Inferior parietal cortex (tissue), 1 donor: ENCODE results near the gene TEAD1.
"Not testable (repeated sequence)": the region's sequence is repeated elsewhere in the genome, so short reads cannot be mapped to it uniquely, and the experiment has no call there.

Experiments
- DNase-seq: peaks from one replicate; pipeline ENCODE4 v3.0.0-alpha.2; 2016; ENCODE audit errors: extremely low spot score

The TEAD1 gene

GRCh38 chr11:12737024-12737423 is 62.8 kb downstream of the TEAD1 start:
- DNase-seq = no peak

GRCh38 chr11:12741671-12742216 is 67.5 kb downstream of the TEAD1 start:
- DNase-seq = no peak

GRCh38 chr11:12743834-12744449 is 69.7 kb downstream of the TEAD1 start:
- DNase-seq = no peak

GRCh38 chr11:12744826-12745502 is 70.7 kb downstream of the TEAD1 start:
- DNase-seq = no peak

GRCh38 chr11:12745787-12746186 is 71.6 kb downstream of the TEAD1 start:
- DNase-seq = no peak

- no peak for DNase-seq
Measured at GRCh38 chr11:12746593-12747097, 72.4 kb downstream of the TEAD1 start.

GRCh38 chr11:12748561-12748960 is 74.3 kb downstream of the TEAD1 start:
- no peak for DNase-seq

GRCh38 chr11:12749442-12749841 is 75.2 kb downstream of the TEAD1 start:
- no peak for DNase-seq

- no peak for DNase-seq
Measured at GRCh38 chr11:12750181-12750580, 76.0 kb downstream of the TEAD1 start.

GRCh38 chr11:12752868-12753524 is 78.8 kb downstream of the TEAD1 start:
- no peak for DNase-seq

- DNase-seq = no peak
Measured at GRCh38 chr11:12754021-12754420, 79.8 kb downstream of the TEAD1 start.

- no peak for DNase-seq
Measured at GRCh38 chr11:12754582-12755234, 80.5 kb downstream of the TEAD1 start.

- no peak for DNase-seq
Measured at GRCh38 chr11:12755510-12756453, 81.6 kb downstream of the TEAD1 start.

- DNase-seq = no peak
Measured at GRCh38 chr11:12756454-12756806, 82.2 kb downstream of the TEAD1 start.

GRCh38 chr11:12756867-12757266 is 82.6 kb downstream of the TEAD1 start:
- DNase-seq = no peak

GRCh38 chr11:12757416-12757815 is 83.2 kb downstream of the TEAD1 start:
- no peak for DNase-seq

- DNase-seq = not testable (repeated sequence)
Measured at GRCh38 chr11:12758117-12758516, 83.9 kb downstream of the TEAD1 start.

GRCh38 chr11:12761029-12761428 is 86.8 kb downstream of the TEAD1 start:
- DNase-seq = no peak

GRCh38 chr11:12762278-12762677 is 88.1 kb downstream of the TEAD1 start:
- no peak for DNase-seq

GRCh38 chr11:12762696-12763324 is 88.6 kb downstream of the TEAD1 start:
- DNase-seq = no peak
